ENCODE data around the gene PPP1R3G. TPM values are rescaled to one million over a fixed set of nuclear protein-coding genes. Genes with fewer than 3 reads are reported as not detected.

Gene PPP1R3G
- not detected for total RNA-seq (ENCODE audit: unreplicated experiment)
- long read RNA-seq: 0 reads

DNA sequence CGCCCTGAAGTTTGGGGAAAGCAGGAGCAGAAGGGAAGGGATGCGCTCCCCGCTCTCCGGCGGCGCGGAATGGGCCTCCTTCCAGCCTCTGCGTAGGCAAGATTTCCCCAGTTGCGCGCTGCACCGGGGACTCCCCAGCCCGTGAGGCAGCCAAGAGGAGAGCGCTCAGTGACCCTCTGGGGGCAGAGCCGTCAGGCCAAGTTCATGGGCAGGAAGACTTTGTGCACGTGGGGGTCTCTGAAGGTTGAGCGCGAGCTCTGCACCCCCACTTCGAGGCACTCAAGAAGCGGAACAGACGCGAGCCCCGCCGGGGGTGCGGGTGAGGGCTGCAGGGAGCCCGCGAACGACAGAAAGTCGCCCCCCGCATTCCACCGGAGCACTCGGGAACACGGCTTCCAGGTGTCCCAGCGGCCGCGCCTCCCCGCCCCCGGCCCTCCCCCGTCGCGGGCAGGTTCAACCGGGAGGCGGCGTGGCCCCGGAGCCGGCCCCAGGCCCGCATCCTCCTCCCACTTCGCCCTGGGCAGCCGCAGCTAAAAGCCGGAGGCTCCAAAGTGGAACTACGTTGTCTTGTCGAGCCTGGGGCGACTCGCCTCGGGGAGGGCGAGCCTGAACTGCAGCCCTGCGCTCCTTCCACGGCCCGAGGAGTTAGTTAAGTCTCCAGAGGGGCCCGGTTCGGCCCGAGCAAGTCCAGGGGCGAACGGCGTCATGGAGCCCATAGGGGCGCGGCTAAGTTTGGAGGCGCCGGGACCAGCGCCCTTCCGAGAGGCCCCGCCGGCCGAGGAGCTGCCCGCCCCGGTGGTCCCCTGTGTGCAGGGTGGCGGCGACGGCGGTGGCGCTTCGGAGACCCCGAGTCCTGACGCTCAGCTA is at the start of gene PPP1R3G:
PPP1R3G (plus strand) TSS at position 561 of the 867 bp plus-strand sequence; CDS start at position 706, 145 bp downstream.
- Mint-ChIP-seq H3K9me3 (ENCODE audit: unreplicated experiment) (peaks cover 1% of the 10 kb centered on the region), H3K4me1 (ENCODE audit: low read depth, unreplicated experiment) (no peaks in the 10 kb centered on the region), H3K27ac (ENCODE audit: unreplicated experiment) (no peak within 1 kb of the TSS), H3K4me3 (ENCODE audit: unreplicated experiment) (peak within 1 kb of the TSS; percentile 87), H3K36me3 (ENCODE audit: unreplicated experiment) (no peaks in the 10 kb centered on the region), H3K27me3 (ENCODE audit: unreplicated experiment) (peaks cover 19% of the 10 kb centered on the region)
- TF ChIP-seq, protein P1, sequence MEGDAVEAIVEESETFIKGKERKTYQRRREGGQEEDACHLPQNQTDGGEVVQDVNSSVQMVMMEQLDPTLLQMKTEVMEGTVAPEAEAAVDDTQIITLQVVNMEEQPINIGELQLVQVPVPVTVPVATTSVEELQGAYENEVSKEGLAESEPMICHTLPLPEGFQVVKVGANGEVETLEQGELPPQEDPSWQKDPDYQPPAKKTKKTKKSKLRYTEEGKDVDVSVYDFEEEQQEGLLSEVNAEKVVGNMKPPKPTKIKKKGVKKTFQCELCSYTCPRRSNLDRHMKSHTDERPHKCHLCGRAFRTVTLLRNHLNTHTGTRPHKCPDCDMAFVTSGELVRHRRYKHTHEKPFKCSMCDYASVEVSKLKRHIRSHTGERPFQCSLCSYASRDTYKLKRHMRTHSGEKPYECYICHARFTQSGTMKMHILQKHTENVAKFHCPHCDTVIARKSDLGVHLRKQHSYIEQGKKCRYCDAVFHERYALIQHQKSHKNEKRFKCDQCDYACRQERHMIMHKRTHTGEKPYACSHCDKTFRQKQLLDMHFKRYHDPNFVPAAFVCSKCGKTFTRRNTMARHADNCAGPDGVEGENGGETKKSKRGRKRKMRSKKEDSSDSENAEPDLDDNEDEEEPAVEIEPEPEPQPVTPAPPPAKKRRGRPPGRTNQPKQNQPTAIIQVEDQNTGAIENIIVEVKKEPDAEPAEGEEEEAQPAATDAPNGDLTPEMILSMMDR (IDR thresholded peaks at IDR 0.05; ENCODE audit: partially characterized antibody, unreplicated experiment): no peak
- DNase-seq: peak; percentile 48

DNA sequence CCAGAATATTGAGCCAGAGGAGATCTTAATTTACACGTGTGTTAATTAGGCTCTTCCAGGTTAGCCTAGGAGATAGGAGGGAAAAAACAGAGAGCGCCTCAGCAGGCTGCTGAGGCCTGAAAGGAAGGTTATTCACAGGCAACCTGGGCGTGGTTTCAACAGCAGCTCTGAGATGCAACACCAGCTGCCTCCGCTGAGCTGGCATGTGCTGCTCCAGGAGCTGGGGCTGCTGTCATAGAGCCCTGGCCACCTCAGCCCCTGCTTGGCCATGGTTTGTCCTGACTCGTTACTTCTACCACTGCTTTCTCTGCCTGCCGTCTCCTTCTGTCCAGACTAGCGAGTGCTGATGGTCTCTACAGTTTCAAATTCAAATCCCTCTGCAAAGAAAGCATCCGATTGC is 48.9 kb upstream of the PPP1R3G start:
- H3K36me3 Mint-ChIP-seq (ENCODE audit: unreplicated experiment): no peaks in the 10 kb centered on the region
- DNase-seq: peak; percentile 77
- H3K9me3 Mint-ChIP-seq (ENCODE audit: unreplicated experiment): peaks cover 1% of the 10 kb centered on the region
- no peak overlapping the region for H3K4me3 Mint-ChIP-seq (ENCODE audit: unreplicated experiment)
- H3K27me3 Mint-ChIP-seq (ENCODE audit: unreplicated experiment): no peaks in the 10 kb centered on the region
- TF ChIP-seq, protein P1 (IDR thresholded peaks at IDR 0.05; ENCODE audit: partially characterized antibody, unreplicated experiment): no peak
- H3K4me1 Mint-ChIP-seq (ENCODE audit: low read depth, unreplicated experiment): peaks cover 19% of the 10 kb centered on the region
- peak overlapping the region; percentile 70 for H3K27ac Mint-ChIP-seq (ENCODE audit: unreplicated experiment)

DNA sequence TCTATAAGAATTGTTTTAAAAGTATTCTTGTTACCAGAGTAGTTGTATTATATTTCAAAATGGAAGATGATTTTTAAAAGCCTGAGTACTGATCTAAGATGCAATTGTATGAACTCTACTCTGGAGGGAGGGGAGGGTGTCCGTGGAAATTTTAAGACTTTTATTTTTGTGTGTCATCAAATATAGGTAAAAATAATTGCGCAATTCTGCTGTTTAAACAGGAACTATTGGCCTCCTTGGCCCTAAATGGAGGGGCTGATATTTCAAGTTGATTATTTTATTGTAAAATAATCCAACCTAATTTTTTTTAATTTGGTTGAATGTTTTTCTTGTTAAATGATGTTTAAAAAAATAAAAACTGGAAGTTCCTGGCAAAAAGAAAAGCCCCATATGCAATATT is 43.2 kb upstream of the PPP1R3G start:
- no peaks in the 10 kb centered on the region for H3K9me3 Mint-ChIP-seq (ENCODE audit: unreplicated experiment)
- H3K4me3 Mint-ChIP-seq (ENCODE audit: unreplicated experiment): no peak overlapping the region
- TF ChIP-seq, protein P1 (IDR thresholded peaks at IDR 0.05; ENCODE audit: partially characterized antibody, unreplicated experiment): no peak
- DNase-seq: no peak
- no peaks in the 10 kb centered on the region for H3K4me1 Mint-ChIP-seq (ENCODE audit: low read depth, unreplicated experiment)
- H3K36me3 Mint-ChIP-seq (ENCODE audit: unreplicated experiment): no peaks in the 10 kb centered on the region
- no peak overlapping the region for H3K27ac Mint-ChIP-seq (ENCODE audit: unreplicated experiment)
- H3K27me3 Mint-ChIP-seq (ENCODE audit: unreplicated experiment): no peaks in the 10 kb centered on the region

DNA sequence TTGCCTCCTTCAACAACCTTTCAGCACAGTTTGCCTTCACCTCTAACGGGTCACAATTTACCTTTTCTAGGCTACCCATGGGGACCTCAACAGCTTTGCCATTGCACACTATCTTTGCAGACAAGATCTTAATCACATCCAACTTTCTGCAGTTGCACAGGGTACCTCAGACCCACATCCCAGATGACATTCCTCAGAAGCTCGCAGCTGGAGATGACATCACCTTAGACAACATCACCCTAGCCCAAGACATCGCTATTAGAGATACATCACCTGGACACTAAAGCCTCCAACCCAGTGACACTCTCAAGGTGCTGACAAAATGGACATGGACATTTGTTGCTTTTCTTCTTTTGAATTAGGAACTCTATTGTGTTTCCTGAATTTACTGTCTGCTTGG is 42.7 kb upstream of the PPP1R3G start:
- Mint-ChIP-seq H3K9me3 (ENCODE audit: unreplicated experiment) (no peaks in the 10 kb centered on the region), H3K36me3 (ENCODE audit: unreplicated experiment) (no peaks in the 10 kb centered on the region), H3K4me3 (ENCODE audit: unreplicated experiment) (no peak overlapping the region), H3K27me3 (ENCODE audit: unreplicated experiment) (no peaks in the 10 kb centered on the region), H3K27ac (ENCODE audit: unreplicated experiment) (no peak overlapping the region), H3K4me1 (ENCODE audit: low read depth, unreplicated experiment) (no peaks in the 10 kb centered on the region)
- TF ChIP-seq, protein P1 (IDR thresholded peaks at IDR 0.05; ENCODE audit: partially characterized antibody, unreplicated experiment): no peak
- no peak for DNase-seq

DNA sequence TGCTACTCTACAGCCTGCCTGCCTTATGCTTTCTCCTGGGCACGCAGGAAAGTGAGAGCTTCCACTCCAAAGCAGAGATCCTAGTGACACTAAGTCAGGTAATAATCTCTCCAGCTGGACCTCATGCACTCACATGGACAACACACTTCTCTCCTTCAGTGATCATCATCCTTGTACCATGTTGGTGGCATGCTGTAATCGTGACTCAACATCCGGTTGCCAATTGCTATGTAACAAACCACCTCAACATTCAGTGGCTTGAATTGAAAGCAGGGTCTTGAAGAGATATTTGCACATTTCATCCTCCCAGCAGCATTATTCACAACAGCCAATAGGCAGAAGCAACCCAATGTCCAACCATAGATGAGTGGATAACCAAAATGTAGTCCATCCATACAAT is 40.3 kb upstream of the PPP1R3G start:
- peaks cover 5% of the 10 kb centered on the region for H3K9me3 Mint-ChIP-seq (ENCODE audit: unreplicated experiment)
- H3K4me1 Mint-ChIP-seq (ENCODE audit: low read depth, unreplicated experiment): no peaks in the 10 kb centered on the region
- TF ChIP-seq, protein P1 (IDR thresholded peaks at IDR 0.05; ENCODE audit: partially characterized antibody, unreplicated experiment): no peak
- H3K4me3 Mint-ChIP-seq (ENCODE audit: unreplicated experiment): no peak overlapping the region
- H3K27ac Mint-ChIP-seq (ENCODE audit: unreplicated experiment): no peak overlapping the region
- peaks cover 11% of the 10 kb centered on the region for H3K36me3 Mint-ChIP-seq (ENCODE audit: unreplicated experiment)
- peaks cover 3% of the 10 kb centered on the region for H3K27me3 Mint-ChIP-seq (ENCODE audit: unreplicated experiment)
- DNase-seq: no peak

Data from glutamatergic neuron (in vitro differentiated cells).